Measurements from ENCODE around the gene HNRNPA2B1.
"Not testable (repeated sequence)": the region's sequence is repeated elsewhere in the genome, so short reads cannot be mapped to it uniquely, and the experiment has no call there.

Gene HNRNPA2B1

DNA sequence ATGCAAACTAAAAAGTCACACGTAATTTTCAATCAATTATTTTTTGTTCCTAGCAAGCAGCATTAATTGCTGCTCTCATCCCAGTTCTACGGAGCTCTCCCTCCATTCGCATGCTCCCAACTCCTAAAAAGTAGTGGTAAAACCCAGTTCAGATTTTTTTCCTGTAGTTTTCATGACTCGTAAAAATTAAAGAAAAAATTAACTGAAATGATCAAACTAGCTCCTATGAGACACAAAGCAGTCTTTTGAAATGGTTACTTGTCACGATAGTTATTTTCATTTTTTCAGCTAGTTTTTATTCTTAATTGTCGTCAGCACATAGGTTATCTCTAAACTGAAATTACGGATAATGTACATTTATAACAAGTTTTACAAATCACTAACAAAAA is 1.8 kb downstream of the HNRNPA2B1 start:
- no peak for DNase-seq (ENCODE audit: low spot score)
- ChIA-PET CTCF (interaction anchor here (0.6 to 1.8 kb wide), 7 partner anchors 15 to 962 kb away, joined by 3 to 9 read pairs (median 4); no protein-coding TSS in a partner anchor), POLR2A (ENCODE audit: low non-redundant PET) (no interaction called here)
- no peak overlapping the region for H3K27ac ChIP-seq
- TF ChIP-seq, protein P1, sequence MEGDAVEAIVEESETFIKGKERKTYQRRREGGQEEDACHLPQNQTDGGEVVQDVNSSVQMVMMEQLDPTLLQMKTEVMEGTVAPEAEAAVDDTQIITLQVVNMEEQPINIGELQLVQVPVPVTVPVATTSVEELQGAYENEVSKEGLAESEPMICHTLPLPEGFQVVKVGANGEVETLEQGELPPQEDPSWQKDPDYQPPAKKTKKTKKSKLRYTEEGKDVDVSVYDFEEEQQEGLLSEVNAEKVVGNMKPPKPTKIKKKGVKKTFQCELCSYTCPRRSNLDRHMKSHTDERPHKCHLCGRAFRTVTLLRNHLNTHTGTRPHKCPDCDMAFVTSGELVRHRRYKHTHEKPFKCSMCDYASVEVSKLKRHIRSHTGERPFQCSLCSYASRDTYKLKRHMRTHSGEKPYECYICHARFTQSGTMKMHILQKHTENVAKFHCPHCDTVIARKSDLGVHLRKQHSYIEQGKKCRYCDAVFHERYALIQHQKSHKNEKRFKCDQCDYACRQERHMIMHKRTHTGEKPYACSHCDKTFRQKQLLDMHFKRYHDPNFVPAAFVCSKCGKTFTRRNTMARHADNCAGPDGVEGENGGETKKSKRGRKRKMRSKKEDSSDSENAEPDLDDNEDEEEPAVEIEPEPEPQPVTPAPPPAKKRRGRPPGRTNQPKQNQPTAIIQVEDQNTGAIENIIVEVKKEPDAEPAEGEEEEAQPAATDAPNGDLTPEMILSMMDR (conservative IDR thresholded peaks at IDR 0.05; ENCODE audit: low read depth) = no peak

DNA sequence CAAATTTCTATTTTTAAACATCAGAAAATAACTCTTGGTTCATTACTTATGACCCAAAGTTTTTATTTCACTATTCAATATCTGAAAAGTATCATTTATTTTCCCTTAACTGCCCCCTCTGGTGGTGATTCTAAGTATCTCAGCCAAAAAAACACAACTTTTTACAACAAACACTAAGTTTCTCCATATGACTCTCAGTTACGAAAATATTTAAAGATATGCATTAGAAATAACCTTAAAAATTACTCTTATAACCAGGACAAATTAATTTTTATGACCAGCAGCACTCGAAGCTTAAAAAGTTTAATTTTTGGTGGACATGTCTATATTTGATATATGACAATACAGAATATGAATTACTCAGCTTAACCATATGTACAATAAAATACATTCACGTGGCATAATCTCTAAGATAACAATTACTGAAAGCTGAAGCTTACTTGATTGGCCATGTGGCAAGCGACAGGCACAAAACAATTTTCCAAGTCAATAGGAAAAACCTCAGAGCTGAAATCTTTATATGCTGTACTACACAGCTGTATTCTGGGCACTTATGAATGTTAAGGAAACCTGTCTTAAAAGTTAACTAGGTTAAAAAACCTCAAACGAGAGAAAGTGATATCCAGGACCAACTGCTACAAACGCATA is 2.3 kb downstream of the HNRNPA2B1 start:
- no peak for DNase-seq (ENCODE audit: low spot score)
- TF ChIP-seq, protein P1 (conservative IDR thresholded peaks at IDR 0.05; ENCODE audit: low read depth) = peak; percentile 88
- no peak overlapping the region for H3K27ac ChIP-seq
- CTCF ChIA-PET = interaction anchor here (0.6 to 1.8 kb wide), 8 partner anchors 10 to 963 kb away, joined by 3 to 9 read pairs (median 4); no protein-coding TSS in a partner anchor
- POLR2A ChIA-PET (ENCODE audit: low non-redundant PET) = no interaction called here

DNA sequence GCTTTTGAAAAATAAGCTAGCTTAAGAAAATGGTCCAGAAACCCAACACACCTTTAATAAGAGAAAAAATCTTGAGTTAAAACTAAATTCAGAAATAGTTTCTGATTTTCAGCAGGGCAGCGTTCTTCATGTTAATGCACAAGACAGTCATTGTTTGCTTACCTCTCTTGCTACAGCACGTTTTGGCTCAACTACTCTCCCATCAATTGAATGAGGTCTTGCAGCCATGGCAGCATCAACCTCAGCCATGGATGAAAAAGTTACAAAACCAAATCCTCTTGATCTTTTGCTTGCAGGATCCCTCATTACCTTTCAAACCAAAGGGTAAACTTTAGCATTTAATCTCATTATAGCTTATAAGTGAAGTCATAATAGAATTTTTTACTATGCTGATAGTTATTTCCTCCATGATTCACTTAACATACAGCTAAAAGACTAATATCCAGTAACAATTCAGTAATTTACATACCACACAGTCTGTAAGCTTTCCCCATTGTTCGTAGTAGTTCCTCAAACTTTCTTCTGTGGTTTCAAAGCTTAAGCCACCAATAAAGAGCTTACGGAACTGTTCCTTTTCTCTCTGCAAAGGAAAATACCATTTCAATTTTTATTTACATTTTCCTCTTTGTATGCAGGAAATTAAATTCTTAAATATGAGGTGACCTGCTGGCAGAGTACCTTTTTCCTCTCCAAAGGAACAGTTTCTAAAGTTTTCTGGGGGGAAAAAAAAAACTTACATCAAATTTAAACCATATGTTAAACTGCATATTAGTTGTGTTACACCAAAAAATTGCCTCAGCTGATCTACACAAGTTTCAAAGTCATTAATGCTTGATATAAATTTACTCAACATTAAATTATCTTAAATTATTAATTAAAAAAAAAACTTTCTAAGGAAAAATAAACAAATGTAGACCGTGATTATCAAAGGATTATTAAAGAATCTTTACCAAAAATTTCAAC is 3.1 kb downstream of the HNRNPA2B1 start:
- POLR2A ChIA-PET (ENCODE audit: low non-redundant PET) = no interaction called here
- TF ChIP-seq, protein P1 (conservative IDR thresholded peaks at IDR 0.05; ENCODE audit: low read depth) = no peak
- H3K27ac ChIP-seq = no peak overlapping the region
- CTCF ChIA-PET = interaction anchor here (0.7 to 1.8 kb wide), 6 partner anchors 9 to 386 kb away, joined by 3 to 9 read pairs (median 6); no protein-coding TSS in a partner anchor
- DNase-seq (ENCODE audit: low spot score) = no peak

DNA sequence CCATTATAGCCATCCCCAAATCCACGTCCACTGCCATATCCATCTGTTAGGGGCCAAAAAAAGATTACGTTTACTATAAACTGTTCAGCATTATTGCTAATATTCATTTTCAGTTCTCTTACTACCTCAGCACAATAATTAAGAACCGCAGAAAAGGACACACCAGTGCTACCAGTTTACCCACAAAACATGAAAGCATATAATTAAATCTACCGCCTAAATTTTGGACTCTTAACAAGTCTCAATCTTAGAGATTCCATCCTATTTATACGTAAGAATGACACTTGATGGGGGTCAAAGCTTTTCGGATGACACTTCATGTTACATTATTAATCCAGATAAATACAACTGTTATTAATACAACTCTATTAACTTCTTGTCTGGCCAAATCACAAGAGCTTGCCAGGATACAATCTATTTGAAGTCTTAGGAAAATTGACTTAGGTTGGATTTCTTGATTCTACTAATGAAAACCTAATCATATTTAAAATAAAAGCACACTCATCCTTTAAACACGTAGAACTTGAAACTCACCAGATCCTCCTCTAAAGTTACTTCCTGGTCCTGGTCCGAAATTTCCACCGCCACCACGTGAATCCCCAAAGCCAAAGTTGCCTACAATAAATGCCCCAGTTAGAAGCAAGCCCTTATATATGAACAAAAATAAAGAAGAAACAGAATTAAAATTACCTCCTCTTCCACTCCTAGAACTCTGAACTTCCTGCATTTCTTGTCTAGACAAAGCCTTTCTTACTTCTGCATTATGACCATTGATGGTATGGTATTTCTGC is 4.5 kb downstream of the HNRNPA2B1 start:
- TF ChIP-seq, protein P1 (conservative IDR thresholded peaks at IDR 0.05; ENCODE audit: low read depth) = no peak
- no peak overlapping the region for H3K27ac ChIP-seq
- no peak for DNase-seq (ENCODE audit: low spot score)
- ChIA-PET POLR2A (ENCODE audit: low non-redundant PET) (no interaction called here), CTCF (interaction anchor here (1.1 kb wide), 1 partner anchor 105 kb away, joined by 3 read pairs; no protein-coding TSS in a partner anchor)

DNA sequence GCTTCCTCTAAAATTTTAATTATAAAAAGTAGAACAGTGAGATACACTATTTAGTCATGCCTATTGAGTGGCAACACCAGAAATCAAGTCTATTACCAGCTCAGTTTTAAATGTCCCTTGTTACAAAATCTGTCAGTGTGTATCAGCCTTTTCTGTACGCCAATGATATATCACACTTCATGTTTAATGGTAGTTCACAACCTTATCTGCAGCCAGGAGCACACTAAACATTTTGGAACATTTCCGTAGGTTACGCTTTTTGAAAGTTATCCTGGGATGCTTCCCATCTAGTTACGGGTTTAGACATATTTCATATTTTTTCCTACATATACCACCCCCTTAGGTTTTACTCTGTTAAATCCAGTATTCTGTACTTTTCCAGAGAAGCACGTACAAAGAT is 5.4 kb downstream of the HNRNPA2B1 start:
- ChIA-PET CTCF (interaction anchor here (0.6 kb wide), 1 partner anchor 175 kb away, joined by 3 read pairs; no protein-coding TSS in a partner anchor), POLR2A (ENCODE audit: low non-redundant PET) (no interaction called here)
- TF ChIP-seq, protein P1 (conservative IDR thresholded peaks at IDR 0.05; ENCODE audit: low read depth) = no peak
- no peak for DNase-seq (ENCODE audit: low spot score)
- no peak overlapping the region for H3K27ac ChIP-seq

DNA sequence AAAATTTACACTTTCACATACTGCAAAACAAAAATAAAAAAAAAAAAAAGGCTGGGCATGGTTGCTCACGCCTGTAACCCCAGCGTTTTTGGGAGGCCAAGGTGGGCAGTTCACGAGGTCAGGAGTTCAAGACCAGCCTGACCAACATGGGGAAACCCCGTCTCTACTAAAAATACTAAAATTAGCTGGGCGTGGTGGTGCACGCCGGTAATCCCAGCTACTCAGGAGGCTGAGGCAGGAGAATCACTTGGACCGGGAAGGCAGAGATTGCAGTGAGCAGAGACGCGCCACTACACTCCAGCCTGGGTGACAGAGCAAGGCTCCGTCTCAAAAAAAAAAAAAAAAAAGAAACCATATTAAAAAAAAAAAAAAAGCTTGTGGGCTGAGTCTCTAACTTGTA is 5.8 kb downstream of the HNRNPA2B1 start:
- H3K27ac ChIP-seq = peak overlapping the region; percentile 33
- CTCF ChIA-PET = interaction anchor here (0.6 kb wide), 1 partner anchor 175 kb away, joined by 3 read pairs; no protein-coding TSS in a partner anchor
- DNase-seq (ENCODE audit: low spot score); POLR2A ChIA-PET (ENCODE audit: low non-redundant PET): not testable (repeated sequence)
